Suppressor macrophage (primary cell): ENCODE data around the gene PRPF31.
"Not testable (repeated sequence)": the region's sequence is repeated elsewhere in the genome, so short reads cannot be mapped to it uniquely, and the experiment has no call there.

Experiments
- DNase-seq, 4 experiments: peaks; one replicate each; pipeline ENCODE4 v3.0.0-alpha.2; 2020 to 2022
- total RNA-seq, 17 experiments: gene quantifications; one replicate each; lab custom pipeline; 2026; ENCODE audit warnings: mixed read lengths in 6 of 17, inconsistent platforms in 3 of 17; lab: John Stamatoyannopoulos, UW

The PRPF31 gene
- total RNA-seq: 18.0 to 59.7 (median 31.4) reads per million in 17 experiments

- peak; percentile 98 to 99 (median 98) for DNase-seq
These were observed at the start of gene PRPF31, which contains the start of gene TFPT for GRCh38 chr19:54115109-54116063. PRPF31 (plus strand) TSS chr19:54115754; CDS start chr19:54118279, 2,525 bp downstream. TFPT (minus strand) TSS chr19:54115657; CDS start chr19:54115269, 388 bp downstream.

GRCh38 chr19:54069470-54069869 is 46.1 kb upstream of the PRPF31 start:
- no peak for DNase-seq

- DNase-seq: no peak
These were observed 41.7 kb upstream of the PRPF31 start for GRCh38 chr19:54073829-54074228.

GRCh38 chr19:54074851-54075250 is 40.7 kb upstream of the PRPF31 start:
- DNase-seq: no peak

GRCh38 chr19:54077334-54077733 is 38.2 kb upstream of the PRPF31 start:
- DNase-seq: peak; percentile 51 to 87 (median 74)

GRCh38 chr19:54081032-54081431 is 34.5 kb upstream of the PRPF31 start, which contains the start of gene TARM1:
TARM1 (minus strand) TSS chr19:54081365; CDS start chr19:54081340, 25 bp downstream.
- DNase-seq: peak in 1 of 4 experiments; percentile 21

- DNase-seq: no peak
These were observed 31.1 kb upstream of the PRPF31 start for GRCh38 chr19:54084410-54084809.

GRCh38 chr19:54094426-54095000 is 21.0 kb upstream of the PRPF31 start:
- no peak for DNase-seq

- no peak for DNase-seq
These were observed 20.3 kb upstream of the PRPF31 start for GRCh38 chr19:54095136-54095858.

GRCh38 chr19:54095859-54096616 is 19.5 kb upstream of the PRPF31 start:
- peak; percentile 31 to 71 (median 52) for DNase-seq

- DNase-seq: peak; percentile 32 to 77 (median 56)
These were observed 18.9 kb upstream of the PRPF31 start for GRCh38 chr19:54096617-54097106.

GRCh38 chr19:54099190-54099902 is 16.2 kb upstream of the PRPF31 start:
- DNase-seq: peak; percentile 58 to 78 (median 72)

- DNase-seq: not testable (repeated sequence)
These were observed 15.7 kb upstream of the PRPF31 start for GRCh38 chr19:54099903-54100255.

- DNase-seq: peak; percentile 84 to 93 (median 90)
These were observed 15.0 kb upstream of the PRPF31 start, which contains the start of gene OSCAR for GRCh38 chr19:54100561-54100960. OSCAR (minus strand) TSS chr19:54100803; CDS start chr19:54100792, 11 bp downstream.

- peak; percentile 99 to 100 (median 100) for DNase-seq
These were observed 13.0 kb upstream of the PRPF31 start, which contains the start of gene NDUFA3 for GRCh38 chr19:54102421-54103169. NDUFA3 (plus strand) TSS chr19:54102855; CDS start chr19:54102879, 24 bp downstream.

- DNase-seq: peak in 2 of 4 experiments; percentile 15 to 26
These were observed 10.4 kb upstream of the PRPF31 start for GRCh38 chr19:54104998-54105715.

- no peak for DNase-seq
These were observed 9.8 kb upstream of the PRPF31 start for GRCh38 chr19:54105796-54106195.

GRCh38 chr19:54106716-54107115 is 8.8 kb upstream of the PRPF31 start:
- no peak for DNase-seq

- DNase-seq: no peak
These were observed 7.6 kb upstream of the PRPF31 start for GRCh38 chr19:54107876-54108490.
